A549 (cell line): ENCODE measurements around the gene P2RX5.

Experiments
- CTCF ChIP-seq: fragments of >200 bp; sonication (Bioruptor Twin); formaldehyde crosslinking; IDR thresholded peaks from 3 replicates; pipeline ENCODE4 v1.5.1; 2016
- ESRRA ChIP-seq: fragments of 150-350 bp; IDR thresholded peaks from 2 replicates; pipeline ENCODE4 v1.6.1; 2014; ENCODE audit warnings: mild to moderate bottlenecking, low read length, borderline replicate concordance
- POLR2A ChIP-seq: IDR thresholded peaks from 2 replicates; pipeline ENCODE4 v1.6.1; 2012; ENCODE audit warnings: mild to moderate bottlenecking, low read length
- TP53 ChIP-seq: fragments of 250-450 bp; sonication (Bioruptor Pico); IDR thresholded peaks from 2 replicates; pipeline ENCODE4 v1.5.0; 2021; ENCODE audit warnings: mild to moderate bottlenecking, moderate library complexity
- TF ChIP-seq, protein P1 (sequence below): fragments of 200-600 bp; sonication (generic); IDR thresholded peaks from 2 replicates; pipeline ENCODE4 v1.6.1; 2016; ENCODE audit warnings: antibody characterized with exemption, mild to moderate bottlenecking, moderate library complexity

- TF ChIP-seq POLR2A (no peak), ESRRA (no peak), TP53 (no peak), CTCF (no peak)
- TF ChIP-seq, protein P1, sequence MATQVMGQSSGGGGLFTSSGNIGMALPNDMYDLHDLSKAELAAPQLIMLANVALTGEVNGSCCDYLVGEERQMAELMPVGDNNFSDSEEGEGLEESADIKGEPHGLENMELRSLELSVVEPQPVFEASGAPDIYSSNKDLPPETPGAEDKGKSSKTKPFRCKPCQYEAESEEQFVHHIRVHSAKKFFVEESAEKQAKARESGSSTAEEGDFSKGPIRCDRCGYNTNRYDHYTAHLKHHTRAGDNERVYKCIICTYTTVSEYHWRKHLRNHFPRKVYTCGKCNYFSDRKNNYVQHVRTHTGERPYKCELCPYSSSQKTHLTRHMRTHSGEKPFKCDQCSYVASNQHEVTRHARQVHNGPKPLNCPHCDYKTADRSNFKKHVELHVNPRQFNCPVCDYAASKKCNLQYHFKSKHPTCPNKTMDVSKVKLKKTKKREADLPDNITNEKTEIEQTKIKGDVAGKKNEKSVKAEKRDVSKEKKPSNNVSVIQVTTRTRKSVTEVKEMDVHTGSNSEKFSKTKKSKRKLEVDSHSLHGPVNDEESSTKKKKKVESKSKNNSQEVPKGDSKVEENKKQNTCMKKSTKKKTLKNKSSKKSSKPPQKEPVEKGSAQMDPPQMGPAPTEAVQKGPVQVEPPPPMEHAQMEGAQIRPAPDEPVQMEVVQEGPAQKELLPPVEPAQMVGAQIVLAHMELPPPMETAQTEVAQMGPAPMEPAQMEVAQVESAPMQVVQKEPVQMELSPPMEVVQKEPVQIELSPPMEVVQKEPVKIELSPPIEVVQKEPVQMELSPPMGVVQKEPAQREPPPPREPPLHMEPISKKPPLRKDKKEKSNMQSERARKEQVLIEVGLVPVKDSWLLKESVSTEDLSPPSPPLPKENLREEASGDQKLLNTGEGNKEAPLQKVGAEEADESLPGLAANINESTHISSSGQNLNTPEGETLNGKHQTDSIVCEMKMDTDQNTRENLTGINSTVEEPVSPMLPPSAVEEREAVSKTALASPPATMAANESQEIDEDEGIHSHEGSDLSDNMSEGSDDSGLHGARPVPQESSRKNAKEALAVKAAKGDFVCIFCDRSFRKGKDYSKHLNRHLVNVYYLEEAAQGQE = no peak
Observed at GRCh38 chr17:3656755-3657587, 39.0 kb downstream of the P2RX5 start.
